Lower lobe of right lung (tissue), 2 donors: ENCODE measurements around the gene NSG2. TPM values are rescaled to one million over a fixed set of nuclear protein-coding genes. Genes with fewer than 3 reads are reported as not detected.

Experiments used
- ATAC-seq, 2 donors: fragments of 200-7000 bp; cut with Tn5 transposase; one replicate each; pipeline ENCODE4 v1.9.1; 2020 to 2022; ENCODE audit warnings: mild to moderate bottlenecking in 2 of 2, moderate library complexity in 2 of 2
- DNase-seq: peaks from one replicate; pipeline ENCODE4 v3.0.0-alpha.2; 2020
- H3K27ac ChIP-seq: fragments of 200-600 bp; one replicate; pipeline ENCODE4 v1.8.0; 2022
- H3K27me3 ChIP-seq: fragments of 200-600 bp; one replicate; pipeline ENCODE4 v1.8.0; 2022; ENCODE audit warnings: low read depth
- H3K36me3 ChIP-seq: fragments of 200-600 bp; one replicate; pipeline ENCODE4 v1.8.0; 2022; ENCODE audit warnings: mild to moderate bottlenecking
- H3K4me1 ChIP-seq: fragments of 200-600 bp; one replicate; pipeline ENCODE4 v1.8.0; 2022
- H3K4me3 ChIP-seq: fragments of 200-600 bp; one replicate; pipeline ENCODE4 v1.8.0; 2022; ENCODE audit warnings: mild to moderate bottlenecking
- H3K9me3 ChIP-seq: fragments of 200-600 bp; one replicate; pipeline ENCODE4 v1.8.0; 2022
- intact Hi-C: fragments of 100-400 bp; cut with DNase I; formaldehyde crosslinking; loops from one replicate; pipeline ENCODE4 v1.11.0; 2022
- total RNA-seq: library from RNA; stranded (reverse); fragmentation: NEBNext Ultra II Directional; extraction: Animal tissue kit (Norgen Biotek cat#: 25700); gene quantifications from one replicate; pipeline ENCODE4 v1.2.1, GENCODE V29; 2021
- TF ChIP-seq, protein P1 (sequence below): fragments of 200-600 bp; IDR thresholded peaks from one replicate; pipeline ENCODE4 v1.8.0; 2022; ENCODE audit warnings: antibody characterized with exemption, mild to moderate bottlenecking
- donor health status: DM: no; HTN: yes; CAD: no; lungs with severe emphysema.

The NSG2 gene
- total RNA-seq, 1 donor from 2014 or later = not detected

DNA sequence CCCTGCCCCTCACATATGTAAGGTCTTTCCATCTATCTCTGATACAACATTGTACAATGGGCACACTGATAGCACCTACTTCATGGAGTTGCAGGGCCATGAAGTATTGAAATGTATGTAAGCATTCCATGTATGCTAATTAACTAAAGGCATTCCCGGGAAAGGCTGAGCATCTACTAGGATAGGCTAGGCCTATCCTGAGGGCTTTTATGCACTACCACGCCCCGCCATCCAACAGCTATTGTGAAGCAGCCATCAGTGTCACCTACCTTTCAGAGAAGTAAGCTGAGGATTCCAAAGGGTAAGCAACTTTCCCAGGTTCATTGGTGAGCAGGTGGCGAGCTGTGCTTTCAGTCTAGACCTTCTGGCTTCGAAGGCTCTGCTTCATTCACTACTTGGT is 47.6 kb downstream of the NSG2 start:
- intact Hi-C loops = no loop called here

DNA sequence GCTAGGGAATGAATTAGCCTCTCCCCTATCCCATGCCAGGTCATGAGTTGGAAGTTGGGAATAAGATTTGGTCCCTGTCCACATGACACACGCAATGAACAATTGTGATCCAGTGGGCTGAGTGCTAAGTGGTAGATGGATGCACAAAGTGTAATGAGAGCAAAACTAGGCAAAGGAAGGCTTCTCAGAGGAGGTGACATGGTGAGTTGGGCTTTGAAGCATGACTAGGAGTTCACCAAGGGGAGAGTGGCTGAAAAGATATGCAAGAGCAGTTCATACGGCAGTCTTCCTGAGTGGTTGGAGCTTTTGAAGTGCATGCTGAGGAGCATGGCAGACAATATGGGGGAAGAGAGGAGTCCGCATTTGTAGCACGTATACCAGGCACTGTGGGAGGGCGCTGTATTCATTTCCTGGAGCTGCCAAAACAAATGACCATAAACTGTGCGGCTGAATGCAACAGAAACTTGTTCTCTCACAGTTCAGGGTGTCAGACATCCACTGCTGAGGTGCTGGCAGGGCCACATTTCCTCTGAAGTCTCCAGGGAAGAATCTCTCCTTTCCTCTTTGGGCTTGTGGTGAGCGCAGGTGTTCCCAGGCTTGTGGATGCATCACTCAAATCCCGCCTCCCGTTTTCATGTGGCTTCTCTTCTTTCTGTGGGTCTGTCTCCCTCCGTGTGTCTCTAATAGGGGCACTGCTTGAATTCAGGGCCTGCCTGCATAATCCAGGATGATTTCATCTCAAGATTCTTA is 49.5 kb downstream of the NSG2 start:
- DNase-seq (no peak), ATAC-seq (no peak)
- H3K27ac ChIP-seq = no peak overlapping the region
- no peaks in the 10 kb centered on the region for H3K27me3 ChIP-seq
- intact Hi-C loops = no loop called here
- no peaks in the 10 kb centered on the region for H3K36me3 ChIP-seq
- no peaks in the 10 kb centered on the region for H3K4me1 ChIP-seq
- H3K4me3 ChIP-seq = no peak overlapping the region
- H3K9me3 ChIP-seq = no peaks in the 10 kb centered on the region
- TF ChIP-seq, protein P1, sequence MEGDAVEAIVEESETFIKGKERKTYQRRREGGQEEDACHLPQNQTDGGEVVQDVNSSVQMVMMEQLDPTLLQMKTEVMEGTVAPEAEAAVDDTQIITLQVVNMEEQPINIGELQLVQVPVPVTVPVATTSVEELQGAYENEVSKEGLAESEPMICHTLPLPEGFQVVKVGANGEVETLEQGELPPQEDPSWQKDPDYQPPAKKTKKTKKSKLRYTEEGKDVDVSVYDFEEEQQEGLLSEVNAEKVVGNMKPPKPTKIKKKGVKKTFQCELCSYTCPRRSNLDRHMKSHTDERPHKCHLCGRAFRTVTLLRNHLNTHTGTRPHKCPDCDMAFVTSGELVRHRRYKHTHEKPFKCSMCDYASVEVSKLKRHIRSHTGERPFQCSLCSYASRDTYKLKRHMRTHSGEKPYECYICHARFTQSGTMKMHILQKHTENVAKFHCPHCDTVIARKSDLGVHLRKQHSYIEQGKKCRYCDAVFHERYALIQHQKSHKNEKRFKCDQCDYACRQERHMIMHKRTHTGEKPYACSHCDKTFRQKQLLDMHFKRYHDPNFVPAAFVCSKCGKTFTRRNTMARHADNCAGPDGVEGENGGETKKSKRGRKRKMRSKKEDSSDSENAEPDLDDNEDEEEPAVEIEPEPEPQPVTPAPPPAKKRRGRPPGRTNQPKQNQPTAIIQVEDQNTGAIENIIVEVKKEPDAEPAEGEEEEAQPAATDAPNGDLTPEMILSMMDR = no peak

More for the DNA sequence above, 47.6 kb downstream of the NSG2 start:
- DNase-seq (no peak), ATAC-seq (no peak)
- Histone ChIP-seq H3K4me3 (no peak overlapping the region), H3K27ac (no peak overlapping the region), H3K36me3 (no peaks in the 10 kb centered on the region), H3K4me1 (no peaks in the 10 kb centered on the region), H3K9me3 (no peaks in the 10 kb centered on the region), H3K27me3 (no peaks in the 10 kb centered on the region)
- TF ChIP-seq, protein P1 = no peak

DNA sequence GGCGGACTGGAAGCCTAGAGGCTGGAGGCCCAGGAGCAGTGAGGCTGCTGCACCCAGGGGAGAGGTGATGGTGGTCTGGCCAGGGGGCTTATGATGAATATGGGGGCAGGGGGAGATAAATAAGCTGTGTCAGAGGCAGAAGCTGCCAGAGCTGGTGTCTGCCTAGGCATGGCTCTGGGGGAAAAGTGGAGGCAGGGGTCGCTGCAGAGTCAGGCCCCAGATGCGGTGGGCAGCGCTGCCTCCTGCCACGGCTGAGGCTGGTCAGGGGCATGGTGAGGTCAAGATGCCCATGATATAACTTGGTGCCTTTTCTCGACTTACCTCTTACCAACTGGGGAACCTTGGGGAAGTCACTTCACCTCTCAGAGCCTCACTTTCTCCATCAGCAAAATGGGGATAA is 51.1 kb downstream of the NSG2 start:
- no peak overlapping the region for H3K27ac ChIP-seq
- DNase-seq (no peak), ATAC-seq (no peak)
- TF ChIP-seq, protein P1 = no peak
- H3K4me1 ChIP-seq = no peaks in the 10 kb centered on the region
- H3K9me3 ChIP-seq = no peaks in the 10 kb centered on the region
- no peak overlapping the region for H3K4me3 ChIP-seq
- H3K27me3 ChIP-seq = no peaks in the 10 kb centered on the region
- H3K36me3 ChIP-seq = no peaks in the 10 kb centered on the region
- intact Hi-C loops = no loop called here

DNA sequence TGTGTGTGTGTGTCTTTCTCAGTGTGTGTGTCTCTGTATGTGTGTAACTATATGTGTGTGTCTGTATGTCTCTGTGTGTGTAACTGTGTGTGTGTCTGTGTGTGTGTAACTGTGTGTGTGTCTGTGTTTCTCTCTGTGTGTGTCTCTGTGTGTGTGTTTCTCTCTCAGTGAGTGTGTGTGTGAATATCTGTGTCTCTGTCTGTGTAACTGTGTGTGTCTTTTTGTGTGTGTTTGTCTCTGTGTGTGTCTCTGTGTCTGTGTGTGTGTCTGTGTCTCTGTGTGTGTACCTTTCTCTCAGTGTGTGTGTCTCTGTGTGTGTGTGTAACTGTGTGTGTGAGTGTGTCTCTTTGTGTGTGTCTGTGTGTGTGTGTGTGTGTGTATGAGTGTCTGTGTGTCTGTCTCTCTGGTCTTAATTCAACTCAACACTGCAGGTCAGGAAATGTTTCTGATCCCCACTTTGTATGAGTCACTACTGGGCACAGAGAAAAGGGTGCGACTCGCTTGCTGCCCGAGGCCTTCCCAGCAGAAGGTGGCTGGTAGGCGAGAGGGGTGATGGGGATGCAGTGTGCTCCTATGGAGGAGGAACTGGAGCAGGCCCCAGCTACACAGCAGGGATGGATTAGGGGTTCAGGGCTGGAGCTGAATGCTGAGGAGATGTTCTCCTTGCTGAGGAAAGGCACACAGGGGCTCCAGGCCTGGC is 52.1 kb downstream of the NSG2 start:
- no peak overlapping the region for H3K27ac ChIP-seq
- no peaks in the 10 kb centered on the region for H3K27me3 ChIP-seq
- no peak overlapping the region for H3K4me3 ChIP-seq
- no peaks in the 10 kb centered on the region for H3K9me3 ChIP-seq
- TF ChIP-seq, protein P1 = no peak
- DNase-seq (no peak), ATAC-seq (no peak)
- intact Hi-C loops = no loop called here
- no peaks in the 10 kb centered on the region for H3K4me1 ChIP-seq
- no peaks in the 10 kb centered on the region for H3K36me3 ChIP-seq

DNA sequence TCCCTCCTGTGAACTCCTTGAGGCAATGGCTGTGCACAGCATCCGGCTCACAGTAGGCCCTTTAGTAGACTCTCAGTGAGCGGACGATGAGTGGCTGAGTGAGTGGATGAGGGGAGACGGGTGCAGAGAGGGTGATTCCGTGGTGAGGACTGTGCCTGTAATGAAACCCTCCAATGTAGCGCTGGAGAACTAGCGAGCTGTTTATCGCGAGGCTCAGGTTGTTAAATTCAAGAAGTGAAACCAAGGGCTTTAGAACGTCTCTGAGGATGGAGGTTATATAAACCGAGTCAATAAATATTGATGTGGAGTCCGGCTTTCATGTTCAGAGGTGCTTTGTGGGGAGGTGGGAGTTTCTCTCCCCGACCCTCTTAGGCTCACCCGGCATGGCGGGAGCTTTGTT is 53.2 kb downstream of the NSG2 start:
- Histone ChIP-seq H3K9me3 (no peaks in the 10 kb centered on the region), H3K4me3 (no peak overlapping the region), H3K27me3 (no peaks in the 10 kb centered on the region), H3K36me3 (no peaks in the 10 kb centered on the region), H3K4me1 (no peaks in the 10 kb centered on the region), H3K27ac (no peak overlapping the region)
- ATAC-seq = no peak
- TF ChIP-seq, protein P1 = no peak
- intact Hi-C loops = no loop called here
- DNase-seq = no peak
